Neuron (in vitro differentiated cells): ENCODE data around the gene TDRD10.

ENCODE experiments used
- H2AFZ ChIP-seq: one replicate; pipeline ENCODE4 v1.6.1; 2013; ENCODE audit warnings: low read depth, mild to moderate bottlenecking, inconsistent platforms, low read length, moderate library complexity
- H3K27me3 ChIP-seq: one replicate; pipeline ENCODE4 v1.6.1; 2013; ENCODE audit warnings: low read length; ENCODE audit not compliant: insufficient read depth
- H3K36me3 ChIP-seq: one replicate; pipeline ENCODE4 v1.6.1; 2013; ENCODE audit warnings: low read length; ENCODE audit not compliant: insufficient read depth
- H3K4me1 ChIP-seq: one replicate; pipeline ENCODE4 v1.6.1; 2013; ENCODE audit warnings: low read length; ENCODE audit not compliant: insufficient read depth
- H3K4me3 ChIP-seq: 2 replicates; pipeline ENCODE4 v1.5.1; 2013; ENCODE audit warnings: mild to moderate bottlenecking, low read length, moderate library complexity
- H3K9me3 ChIP-seq: one replicate; pipeline ENCODE4 v1.6.1; 2013; ENCODE audit warnings: low read length

The TDRD10 gene

DNA sequence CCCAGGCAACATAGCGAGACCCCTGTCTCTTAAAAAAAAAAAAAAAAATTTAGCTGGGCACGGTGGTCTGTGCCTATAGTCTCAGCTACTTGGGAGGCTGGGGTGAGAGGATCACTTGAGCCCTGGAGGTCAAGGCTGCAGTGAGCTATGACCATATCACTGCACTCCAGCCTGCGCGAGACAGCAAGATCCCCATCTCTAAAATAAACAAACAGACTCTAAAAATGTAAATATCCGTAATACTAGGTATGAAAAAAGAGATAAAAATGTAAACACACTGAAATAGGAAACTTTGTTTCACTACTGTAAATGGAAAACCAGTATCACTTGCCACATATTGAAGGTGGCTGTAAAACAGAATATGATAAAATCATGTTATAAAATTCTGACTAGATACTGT is 88.7 kb downstream of the TDRD10 start:
- Histone ChIP-seq H3K36me3 (peaks cover 92% of the 10 kb centered on the region), H2AFZ (no peak overlapping the region)

GRCh38 chr1:154591206-154591605 is 89.2 kb downstream of the TDRD10 start:
- no peaks in the 10 kb centered on the region for H3K27me3 ChIP-seq
- H3K4me1 ChIP-seq = no peaks in the 10 kb centered on the region
- H2AFZ ChIP-seq = no peak overlapping the region
- peaks cover 91% of the 10 kb centered on the region for H3K36me3 ChIP-seq
- no peaks in the 10 kb centered on the region for H3K9me3 ChIP-seq
- H3K4me3 ChIP-seq = no peak overlapping the region

More for the DNA sequence above, 88.7 kb downstream of the TDRD10 start:
- no peaks in the 10 kb centered on the region for H3K9me3 ChIP-seq
- no peaks in the 10 kb centered on the region for H3K27me3 ChIP-seq
- no peaks in the 10 kb centered on the region for H3K4me1 ChIP-seq
- no peak overlapping the region for H3K4me3 ChIP-seq

DNA sequence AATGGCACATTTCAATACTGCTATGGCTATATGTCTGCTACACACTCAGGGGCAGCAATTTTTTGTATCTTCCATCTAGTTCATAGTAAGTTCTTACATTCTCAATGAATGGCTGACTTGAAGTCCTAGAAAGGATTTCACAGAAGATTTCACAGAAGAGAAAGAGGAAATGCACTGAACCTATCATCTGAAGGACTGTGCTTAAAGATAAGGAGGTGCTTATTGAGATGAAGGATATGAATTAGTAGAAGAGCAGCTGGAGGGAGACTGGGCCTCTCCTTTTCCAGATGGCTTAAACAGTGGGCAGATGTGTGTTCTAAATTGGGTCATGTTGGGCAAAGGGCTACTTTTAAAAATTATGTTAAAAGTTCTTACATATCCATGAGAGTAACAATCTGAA is 91.4 kb downstream of the TDRD10 start:
- peaks cover 89% of the 10 kb centered on the region for H3K36me3 ChIP-seq
- no peaks in the 10 kb centered on the region for H3K9me3 ChIP-seq

GRCh38 chr1:154594811-154595210 is 92.8 kb downstream of the TDRD10 start:
- no peaks in the 10 kb centered on the region for H3K4me1 ChIP-seq
- H3K9me3 ChIP-seq = no peaks in the 10 kb centered on the region
- no peak overlapping the region for H2AFZ ChIP-seq
- no peak overlapping the region for H3K4me3 ChIP-seq
- peaks cover 88% of the 10 kb centered on the region for H3K36me3 ChIP-seq
- no peaks in the 10 kb centered on the region for H3K27me3 ChIP-seq

More for the DNA sequence above, 91.4 kb downstream of the TDRD10 start:
- Histone ChIP-seq H3K4me1 (no peaks in the 10 kb centered on the region), H2AFZ (no peak overlapping the region), H3K27me3 (no peaks in the 10 kb centered on the region), H3K4me3 (no peak overlapping the region)

GRCh38 chr1:154595621-154596020 is 93.6 kb downstream of the TDRD10 start:
- H2AFZ ChIP-seq = no peak overlapping the region
- H3K36me3 ChIP-seq = peaks cover 84% of the 10 kb centered on the region
- H3K4me1 ChIP-seq = no peaks in the 10 kb centered on the region
- H3K9me3 ChIP-seq = no peaks in the 10 kb centered on the region
- H3K27me3 ChIP-seq = no peaks in the 10 kb centered on the region
- no peak overlapping the region for H3K4me3 ChIP-seq
